ENCODE data around the gene SPRR2A.
"Not testable (repeated sequence)": the region's sequence is repeated elsewhere in the genome, so short reads cannot be mapped to it uniquely, and the experiment has no call there.

Gene SPRR2A

GRCh38 chr1:153057375-153057774 lies at the start of gene SPRR2A:
Gene SPRR2A, minus strand, starts transcription at chr1:153057512. Its CDS starts 777 bp downstream, at chr1:153056735.
- in situ Hi-C loops (cut with MboI; ENCODE audit: low sequenced_read_pairs): no loop called here

- in situ Hi-C loops (cut with MboI; ENCODE audit: low sequenced_read_pairs): no loop called here
Measured at GRCh38 chr1:153100245-153100644, 42.9 kb upstream of the SPRR2A start.

- in situ Hi-C loops (cut with MboI; ENCODE audit: low sequenced_read_pairs): no loop called here
Measured at GRCh38 chr1:153099461-153100045, 42.2 kb upstream of the SPRR2A start.

- in situ Hi-C loops (cut with MboI; ENCODE audit: low sequenced_read_pairs): no loop called here
Measured at GRCh38 chr1:153095764-153096163, 38.5 kb upstream of the SPRR2A start.

GRCh38 chr1:153094426-153094825 lies 37.1 kb upstream of the SPRR2A start, which contains the start of gene SPRR2E:
Gene SPRR2E, minus strand, starts transcription at chr1:153094526. Its CDS starts 775 bp downstream, at chr1:153093751.
- in situ Hi-C loops (cut with MboI; ENCODE audit: low sequenced_read_pairs): no loop called here

- in situ Hi-C loops (cut with MboI; ENCODE audit: low sequenced_read_pairs): no loop called here
Measured at GRCh38 chr1:153087652-153088051, 30.3 kb upstream of the SPRR2A start.

GRCh38 chr1:153081736-153082135 lies 24.4 kb upstream of the SPRR2A start:
- in situ Hi-C loops (cut with MboI; ENCODE audit: low sequenced_read_pairs): no loop called here

- in situ Hi-C loops (cut with MboI; ENCODE audit: low sequenced_read_pairs): no loop called here
Measured at GRCh38 chr1:153072806-153073726, 15.8 kb upstream of the SPRR2A start.

GRCh38 chr1:153071511-153071910 lies 14.2 kb upstream of the SPRR2A start, which contains the start of gene SPRR2B:
Gene SPRR2B, minus strand, starts transcription at chr1:153071611. Its CDS starts 772 bp downstream, at chr1:153070839.
- in situ Hi-C loops (cut with MboI; ENCODE audit: low sequenced_read_pairs): no loop called here

- in situ Hi-C loops (cut with MboI; ENCODE audit: low sequenced_read_pairs): no loop called here
Measured at GRCh38 chr1:153070243-153070642, 12.9 kb upstream of the SPRR2A start.

GRCh38 chr1:153058826-153059784 lies 1.8 kb upstream of the SPRR2A start:
- in situ Hi-C loops (cut with MboI; ENCODE audit: low sequenced_read_pairs): no loop called here

GRCh38 chr1:153058154-153058553 lies 842 bp upstream of the SPRR2A start:
- in situ Hi-C loops (cut with MboI; ENCODE audit: low sequenced_read_pairs): no loop called here

GRCh38 chr1:153056111-153056510 lies 1.2 kb downstream of the SPRR2A start:
- in situ Hi-C loops (cut with MboI; ENCODE audit: low sequenced_read_pairs): not testable (repeated sequence)

- in situ Hi-C loops (cut with MboI; ENCODE audit: low sequenced_read_pairs): no loop called here
Measured at GRCh38 chr1:153049211-153049610, 8.1 kb downstream of the SPRR2A start.

- in situ Hi-C loops (cut with MboI; ENCODE audit: low sequenced_read_pairs): no loop called here
Measured at GRCh38 chr1:153040950-153041631, 16.2 kb downstream of the SPRR2A start, which contains the start of gene SPRR2D. Gene SPRR2D, minus strand, starts transcription at chr1:153041120. Its CDS starts 774 bp downstream, at chr1:153040346.

- in situ Hi-C loops (cut with MboI; ENCODE audit: low sequenced_read_pairs): no loop called here
Measured at GRCh38 chr1:153035211-153035610, 22.1 kb downstream of the SPRR2A start.

- in situ Hi-C loops (cut with MboI; ENCODE audit: low sequenced_read_pairs): no loop called here
Measured at GRCh38 chr1:153032677-153033308, 24.5 kb downstream of the SPRR2A start.

GRCh38 chr1:153032073-153032472 lies 25.2 kb downstream of the SPRR2A start:
- in situ Hi-C loops (cut with MboI; ENCODE audit: low sequenced_read_pairs): no loop called here

GRCh38 chr1:153030895-153031294 lies 26.4 kb downstream of the SPRR2A start, which contains the start of gene SPRR1B:
Gene SPRR1B, plus strand, starts transcription at chr1:153031203. Its CDS starts 1,143 bp downstream, at chr1:153032346.
- in situ Hi-C loops (cut with MboI; ENCODE audit: low sequenced_read_pairs): no loop called here
